H54 (cell line): ENCODE results near the gene BBOX1.

Experiments used
- DNase-seq: peaks from one replicate; pipeline ENCODE4 v3.0.0; 2011; ENCODE audit warnings: low spot score, mixed read lengths; ENCODE audit not compliant: insufficient read length
- FAIRE-seq: peaks from 3 replicates; lab custom pipeline; 2011; peaks lifted over from hg19 to GRCh38; lab: Jason Lieb, UNC
- POLR2A ChIP-seq: IDR thresholded peaks from 2 replicates; pipeline ENCODE4 v1.6.1; 2011; ENCODE audit warnings: low read depth, mild to moderate bottlenecking, low read length

The BBOX1 gene

GRCh38 chr11:27041141-27041899 is 705 bp downstream of the BBOX1 start:
- TF ChIP-seq POLR2A: no peak
- DNase-seq (no peak), FAIRE-seq (no peak)

- DNase-seq (no peak), FAIRE-seq (no peak)
- no peak for TF ChIP-seq POLR2A
Measured at GRCh38 chr11:27046956-27047355, 6.3 kb downstream of the BBOX1 start.

GRCh38 chr11:27052668-27053067 is 12.1 kb downstream of the BBOX1 start:
- FAIRE-seq: no peak
- no peak for TF ChIP-seq POLR2A
- DNase-seq: no peak

- TF ChIP-seq POLR2A: no peak
- FAIRE-seq: no peak
Measured at GRCh38 chr11:27055065-27055682, 14.6 kb downstream of the BBOX1 start.

GRCh38 chr11:27057091-27057780 is 16.6 kb downstream of the BBOX1 start:
- DNase-seq: no peak
- TF ChIP-seq POLR2A: no peak
- FAIRE-seq: no peak

More at GRCh38 chr11:27055065-27055682, 14.6 kb downstream of the BBOX1 start:
- DNase-seq: no peak

GRCh38 chr11:27058456-27058855 is 17.8 kb downstream of the BBOX1 start:
- no peak for TF ChIP-seq POLR2A
- DNase-seq: no peak

GRCh38 chr11:27059431-27059830 is 18.8 kb downstream of the BBOX1 start:
- FAIRE-seq (no peak), DNase-seq (no peak)
- TF ChIP-seq POLR2A: no peak

More at GRCh38 chr11:27058456-27058855, 17.8 kb downstream of the BBOX1 start:
- no peak for FAIRE-seq

- DNase-seq (no peak), FAIRE-seq (no peak)
- TF ChIP-seq POLR2A: no peak
Measured at GRCh38 chr11:27060816-27061460, 20.3 kb downstream of the BBOX1 start.

GRCh38 chr11:27061461-27061821 is 20.8 kb downstream of the BBOX1 start:
- FAIRE-seq (no peak), DNase-seq (no peak)
- no peak for TF ChIP-seq POLR2A

GRCh38 chr11:27064086-27064485 is 23.5 kb downstream of the BBOX1 start:
- DNase-seq (no peak), FAIRE-seq (no peak)
- TF ChIP-seq POLR2A: no peak

- no peak for TF ChIP-seq POLR2A
- DNase-seq (no peak), FAIRE-seq (no peak)
Measured at GRCh38 chr11:27075192-27075591, 34.6 kb downstream of the BBOX1 start.

- DNase-seq: no peak
- no peak for FAIRE-seq
- TF ChIP-seq POLR2A: no peak
Measured at GRCh38 chr11:27075655-27076054, 35.0 kb downstream of the BBOX1 start.

- FAIRE-seq (no peak), DNase-seq (no peak)
- TF ChIP-seq POLR2A: no peak
Measured at GRCh38 chr11:27076121-27076589, 35.5 kb downstream of the BBOX1 start.

- no peak for FAIRE-seq
- TF ChIP-seq POLR2A: no peak
- DNase-seq: no peak
Measured at GRCh38 chr11:27081056-27081455, 40.4 kb downstream of the BBOX1 start.

GRCh38 chr11:27083241-27083640 is 42.6 kb downstream of the BBOX1 start:
- TF ChIP-seq POLR2A: no peak
- no peak for FAIRE-seq
- DNase-seq: no peak
